WERI-Rb-1 (cell line): ENCODE data around the gene PNMA8B.
A peak's percentile ranks its signal among the peaks of the same experiment; 100 is the strongest.

Source experiments
- DNase-seq: peaks from one replicate; pipeline ENCODE4 v3.0.0-alpha.2; 2020
- H3K27ac ChIP-seq: fragments of 250-450 bp; sonication (Bioruptor Pico); 2 replicates; pipeline ENCODE4 v1.5.1; 2020; ENCODE audit warnings: mild to moderate bottlenecking, moderate library complexity
- H3K27me3 ChIP-seq: fragments of 250-450 bp; sonication (Bioruptor Pico); 2 replicates; pipeline ENCODE4 v1.5.1; 2021; ENCODE audit warnings: mild to moderate bottlenecking, low read depth, moderate library complexity; ENCODE audit not compliant: insufficient read depth, severe bottlenecking
- H3K36me3 ChIP-seq: fragments of 250-450 bp; sonication (Bioruptor Pico); 2 replicates; pipeline ENCODE4 v1.5.1; 2020; ENCODE audit warnings: mild to moderate bottlenecking, moderate library complexity
- H3K4me3 ChIP-seq: 2 replicates; pipeline ENCODE4 v1.5.1; 2011; ENCODE audit warnings: low read depth, mild to moderate bottlenecking, control low read depth, low read length
- H3K9me3 ChIP-seq: fragments of 250-450 bp; sonication (Bioruptor Pico); 2 replicates; pipeline ENCODE4 v1.5.1; 2021; ENCODE audit warnings: mild to moderate bottlenecking, moderate library complexity; ENCODE audit not compliant: severe bottlenecking
- CTCF ChIP-seq: IDR thresholded peaks from 2 replicates; pipeline ENCODE4 v1.5.1; 2011; ENCODE audit warnings: low read depth, mild to moderate bottlenecking, control low read depth, inconsistent platforms, low read length

Gene PNMA8B

GRCh38 chr19:46490774-46491173, 4.9 kb downstream of the PNMA8B start:
- H3K27ac ChIP-seq = no peak overlapping the region
- no peaks in the 10 kb centered on the region for H3K36me3 ChIP-seq
- H3K27me3 ChIP-seq = no peaks in the 10 kb centered on the region
- TF ChIP-seq CTCF = no peak
- no peak for DNase-seq
- H3K9me3 ChIP-seq = no peaks in the 10 kb centered on the region
- H3K4me3 ChIP-seq = no peak overlapping the region

DNA sequence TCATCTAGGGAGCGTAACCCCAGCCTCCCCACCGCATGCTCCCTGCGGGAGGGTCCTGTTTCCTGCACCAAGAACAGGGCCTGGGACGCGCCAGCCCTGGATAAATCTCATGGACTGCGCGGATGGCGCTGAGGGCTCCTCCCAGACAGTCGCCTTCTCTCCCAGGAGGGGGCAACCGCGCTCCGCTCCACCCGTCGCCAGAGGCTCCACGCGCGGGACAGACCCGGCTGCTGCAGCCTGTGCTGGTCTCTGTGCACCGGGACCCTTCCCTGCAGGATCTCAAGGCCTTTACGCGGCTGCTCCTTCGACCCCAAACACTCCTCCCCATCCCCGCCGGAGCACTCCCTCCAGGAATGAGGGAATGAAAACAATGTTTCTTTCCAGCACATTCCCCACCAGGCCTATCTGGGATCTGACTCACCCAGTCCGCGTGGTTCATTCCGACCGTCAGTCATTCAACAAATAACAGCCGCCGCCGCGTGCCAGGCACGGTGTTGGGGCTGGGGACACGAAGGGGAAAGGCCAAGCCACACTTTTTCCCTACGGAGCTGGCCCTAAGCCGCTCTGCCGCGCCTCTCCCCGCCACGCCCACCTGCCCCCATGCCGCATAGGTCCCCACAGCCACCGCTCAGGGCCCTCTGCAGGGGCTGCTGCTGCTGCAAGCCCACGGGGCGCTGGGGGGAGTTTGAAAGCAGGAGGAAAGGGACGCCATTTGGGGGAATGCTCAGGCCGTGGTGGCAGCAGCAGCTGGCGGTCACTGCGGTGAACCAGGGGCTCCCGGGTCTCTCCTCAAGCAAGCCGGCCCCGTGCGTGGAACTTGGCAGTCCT, 6.0 kb downstream of the PNMA8B start:
- Histone ChIP-seq H3K4me3 (no peak overlapping the region), H3K9me3 (no peaks in the 10 kb centered on the region), H3K27ac (no peak overlapping the region), H3K27me3 (no peaks in the 10 kb centered on the region), H3K36me3 (no peaks in the 10 kb centered on the region)
- no peak for DNase-seq
- no peak for TF ChIP-seq CTCF

DNA sequence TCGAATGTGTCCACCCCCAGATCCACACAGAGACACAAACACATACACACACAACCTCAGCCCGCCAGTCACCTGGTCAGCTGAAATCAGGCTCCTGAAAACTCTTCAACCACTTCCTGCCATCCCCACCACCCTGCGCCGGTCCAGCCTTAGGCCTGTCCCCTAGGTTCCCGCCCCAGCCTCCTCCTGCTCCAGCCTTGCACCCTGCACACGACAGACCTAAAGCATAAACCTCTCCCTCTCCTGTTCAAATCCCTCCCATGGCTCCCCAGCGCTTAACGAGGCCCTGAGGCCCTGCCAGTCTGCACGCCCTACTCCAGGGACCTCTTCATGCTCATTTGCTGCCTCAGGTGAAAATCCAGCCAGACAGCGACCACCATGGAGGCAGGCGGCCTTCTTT, 7.1 kb downstream of the PNMA8B start:
- no peak for TF ChIP-seq CTCF
- no peak overlapping the region for H3K4me3 ChIP-seq
- H3K36me3 ChIP-seq = no peaks in the 10 kb centered on the region
- no peak for DNase-seq
- no peaks in the 10 kb centered on the region for H3K27me3 ChIP-seq
- no peaks in the 10 kb centered on the region for H3K9me3 ChIP-seq
- H3K27ac ChIP-seq = no peak overlapping the region

GRCh38 chr19:46487802-46488445, 7.7 kb downstream of the PNMA8B start:
- Histone ChIP-seq H3K27me3 (no peaks in the 10 kb centered on the region), H3K36me3 (no peaks in the 10 kb centered on the region), H3K4me3 (peak overlapping the region; percentile 32), H3K27ac (no peak overlapping the region), H3K9me3 (no peaks in the 10 kb centered on the region)
- DNase-seq = peak; percentile 70
- peak; percentile 83 for TF ChIP-seq CTCF

- no peak overlapping the region for H3K27ac ChIP-seq
- no peaks in the 10 kb centered on the region for H3K9me3 ChIP-seq
- H3K4me3 ChIP-seq = peak overlapping the region; percentile 22
- no peaks in the 10 kb centered on the region for H3K36me3 ChIP-seq
- H3K27me3 ChIP-seq = no peaks in the 10 kb centered on the region
- no peak for DNase-seq
- no peak for TF ChIP-seq CTCF
Observed at GRCh38 chr19:46487178-46487801, 8.4 kb downstream of the PNMA8B start.
